ENCODE data around the gene BHMT.
"Not testable (repeated sequence)": the region's sequence is repeated elsewhere in the genome, so short reads cannot be mapped to it uniquely, and the experiment has no call there.

The BHMT gene

GRCh38 chr5:79111960-79112702 is 522 bp downstream of the BHMT start:
- DNase-seq: no peak

GRCh38 chr5:79112703-79113058 is 1.1 kb downstream of the BHMT start:
- no peak for DNase-seq

- DNase-seq: no peak
Measured at GRCh38 chr5:79119486-79119885, 7.9 kb downstream of the BHMT start.

GRCh38 chr5:79120221-79120620 is 8.6 kb downstream of the BHMT start:
- DNase-seq: no peak

GRCh38 chr5:79122973-79123372 is 11.4 kb downstream of the BHMT start:
- DNase-seq: no peak

GRCh38 chr5:79124607-79125006 is 13.0 kb downstream of the BHMT start:
- no peak for DNase-seq

GRCh38 chr5:79130781-79131180 is 19.2 kb downstream of the BHMT start:
- DNase-seq: no peak

GRCh38 chr5:79133121-79133656 is 21.6 kb downstream of the BHMT start:
- DNase-seq: peak; percentile 28 to 30

GRCh38 chr5:79133657-79134451 is 22.2 kb downstream of the BHMT start:
- DNase-seq: peak; percentile 54 to 59

- DNase-seq: no peak
Measured at GRCh38 chr5:79135790-79136553, 24.4 kb downstream of the BHMT start.

GRCh38 chr5:79136618-79137017 is 25.0 kb downstream of the BHMT start:
- DNase-seq: no peak

GRCh38 chr5:79140553-79140952 is 28.9 kb downstream of the BHMT start:
- DNase-seq: no peak

- no peak for DNase-seq
Measured at GRCh38 chr5:79143684-79144379, 32.2 kb downstream of the BHMT start.

- no peak for DNase-seq
Measured at GRCh38 chr5:79147076-79147475, 35.5 kb downstream of the BHMT start.

GRCh38 chr5:79149433-79149832 is 37.8 kb downstream of the BHMT start:
- DNase-seq: no peak

GRCh38 chr5:79151942-79152671 is 40.5 kb downstream of the BHMT start:
- no peak for DNase-seq

- DNase-seq: no peak
Measured at GRCh38 chr5:79157305-79157704, 45.7 kb downstream of the BHMT start.

GRCh38 chr5:79161647-79162046 is 50.0 kb downstream of the BHMT start:
- not testable (repeated sequence) for DNase-seq

GRCh38 chr5:79168031-79168430 is 56.4 kb downstream of the BHMT start:
- DNase-seq: no peak

- no peak for DNase-seq
Measured at GRCh38 chr5:79170661-79171060, 59.1 kb downstream of the BHMT start.

GRCh38 chr5:79171635-79172245 is 60.1 kb downstream of the BHMT start:
- DNase-seq: no peak

- DNase-seq: no peak
Measured at GRCh38 chr5:79172269-79172668, 60.7 kb downstream of the BHMT start.

Data from NCI-H2081 (cell line).